ENCODE data around the gene NPHP3. TPM values are rescaled to one million over a fixed set of nuclear protein-coding genes. Genes with fewer than 3 reads are reported as not detected.
A peak's percentile ranks its signal among the peaks of the same experiment; 100 is the strongest.

The NPHP3 gene
- total and polyA plus RNA-seq, 8 donors: 3.9 to 213 (median 28.8) TPM

DNA sequence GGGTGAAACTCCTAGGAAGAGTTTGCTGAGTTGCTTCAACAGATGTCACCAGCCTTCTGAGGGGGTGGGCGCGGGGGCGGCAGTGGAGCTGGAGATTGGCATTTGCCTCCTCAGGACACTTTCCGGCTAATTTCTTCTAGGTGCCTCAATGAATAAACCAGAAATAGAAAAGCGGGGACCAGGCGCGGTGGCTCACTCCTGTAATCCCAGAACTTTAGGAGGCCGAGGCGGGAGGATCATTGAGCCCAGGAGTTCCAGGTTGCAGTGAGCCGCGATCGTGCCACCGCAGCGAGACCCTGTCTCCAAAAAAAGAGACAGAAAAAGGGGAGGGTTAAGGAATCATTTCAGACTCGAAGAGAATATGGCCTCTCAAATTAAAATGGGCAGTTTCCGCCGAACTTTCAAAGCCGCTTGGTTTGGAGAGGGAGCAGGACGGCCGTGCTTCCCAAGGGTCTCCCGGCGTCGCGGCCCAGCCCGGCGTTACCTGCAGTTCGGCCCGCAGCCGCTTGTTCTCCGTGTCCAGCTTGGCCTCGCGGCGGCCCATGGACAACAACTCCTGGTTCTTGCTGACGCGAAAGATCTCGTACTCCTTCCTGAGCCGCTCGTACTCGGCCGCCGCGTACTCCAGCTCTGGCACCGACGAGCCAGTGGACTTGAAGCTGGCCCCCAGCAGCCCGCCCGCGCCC is 587 bp downstream of the NPHP3 start:
- peak; percentile 70 to 89 for DNase-seq
- H3K36me3 ChIP-seq: peaks cover 0 to 23% (median 18%) of the 10 kb centered on the region in 4 donors
- no peaks in the 10 kb centered on the region for H3K27me3 ChIP-seq
- WGBS, 5 donors: 3 to 7% (median 3%) methylated on average over 16 to 47 of the region's 47 CpGs
- peak overlapping the region; percentile 94 to 100 (median 98) for H3K27ac ChIP-seq
- peaks cover 20 to 51% (median 34%) of the 10 kb centered on the region in 4 donors for H3K4me1 ChIP-seq
- no peak for TF ChIP-seq POLR2AphosphoS5 (IDR thresholded peaks at IDR 0.05)
- TF ChIP-seq EP300 (IDR thresholded peaks at IDR 0.05): no peak
- TF ChIP-seq, protein P1, sequence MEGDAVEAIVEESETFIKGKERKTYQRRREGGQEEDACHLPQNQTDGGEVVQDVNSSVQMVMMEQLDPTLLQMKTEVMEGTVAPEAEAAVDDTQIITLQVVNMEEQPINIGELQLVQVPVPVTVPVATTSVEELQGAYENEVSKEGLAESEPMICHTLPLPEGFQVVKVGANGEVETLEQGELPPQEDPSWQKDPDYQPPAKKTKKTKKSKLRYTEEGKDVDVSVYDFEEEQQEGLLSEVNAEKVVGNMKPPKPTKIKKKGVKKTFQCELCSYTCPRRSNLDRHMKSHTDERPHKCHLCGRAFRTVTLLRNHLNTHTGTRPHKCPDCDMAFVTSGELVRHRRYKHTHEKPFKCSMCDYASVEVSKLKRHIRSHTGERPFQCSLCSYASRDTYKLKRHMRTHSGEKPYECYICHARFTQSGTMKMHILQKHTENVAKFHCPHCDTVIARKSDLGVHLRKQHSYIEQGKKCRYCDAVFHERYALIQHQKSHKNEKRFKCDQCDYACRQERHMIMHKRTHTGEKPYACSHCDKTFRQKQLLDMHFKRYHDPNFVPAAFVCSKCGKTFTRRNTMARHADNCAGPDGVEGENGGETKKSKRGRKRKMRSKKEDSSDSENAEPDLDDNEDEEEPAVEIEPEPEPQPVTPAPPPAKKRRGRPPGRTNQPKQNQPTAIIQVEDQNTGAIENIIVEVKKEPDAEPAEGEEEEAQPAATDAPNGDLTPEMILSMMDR (IDR thresholded peaks at IDR 0.05): peak in 5 of 7 experiments; percentile 18 to 41 (median 24)
- H3K4me3 ChIP-seq: peak overlapping the region; percentile 88 to 95 (median 94)
- H3K9me3 ChIP-seq: no peaks in the 10 kb centered on the region
- intact Hi-C loops (cut with DNase I; ENCODE audit: low total_unique reads): loop anchor here (10.0 kb wide), 1 partner anchor 703 kb away; no protein-coding TSS in a partner anchor

DNA sequence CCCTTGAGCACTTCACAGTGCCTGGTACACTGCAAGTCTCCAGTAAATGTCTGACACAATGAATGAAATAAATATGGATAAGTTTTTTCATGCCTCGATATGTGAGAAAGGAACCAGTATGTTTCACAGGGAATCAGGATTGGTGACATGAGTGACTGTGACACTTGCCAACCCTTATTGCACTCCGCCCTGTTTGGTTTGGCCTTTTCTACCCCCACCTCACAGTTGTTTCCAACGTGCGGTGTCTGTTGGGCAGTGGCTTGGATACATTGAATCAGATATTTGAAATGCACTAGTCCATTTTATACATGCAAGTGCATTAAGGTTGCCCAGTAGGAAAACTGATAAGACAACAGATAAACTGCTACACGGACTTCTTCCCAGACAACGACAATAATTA is 2.0 kb downstream of the NPHP3 start:
- H3K36me3 ChIP-seq: peaks cover 0 to 37% (median 25%) of the 10 kb centered on the region in 4 donors
- intact Hi-C loops (cut with DNase I; ENCODE audit: low total_unique reads): loop anchor here (10.0 kb wide), 1 partner anchor 705 kb away; no protein-coding TSS in a partner anchor
- 31 to 49% (median 38%) methylated on average over 6 of the region's 6 CpGs for whole genome bisulfite sequencing, 5 donors
- H3K27me3 ChIP-seq: no peaks in the 10 kb centered on the region
- DNase-seq: no peak
- H3K27ac ChIP-seq: no peak overlapping the region
- peak overlapping the region; percentile 28 to 95 (median 92) for H3K4me3 ChIP-seq
- TF ChIP-seq POLR2A (IDR thresholded peaks at IDR 0.05): no peak
- TF ChIP-seq, protein P1 (IDR thresholded peaks at IDR 0.05): no peak
- no peak for TF ChIP-seq POLR2AphosphoS5 (IDR thresholded peaks at IDR 0.05)
- TF ChIP-seq EP300 (IDR thresholded peaks at IDR 0.05): no peak
- peaks cover 20 to 45% (median 34%) of the 10 kb centered on the region in 4 donors for H3K4me1 ChIP-seq
- H3K9me3 ChIP-seq: no peaks in the 10 kb centered on the region

DNA sequence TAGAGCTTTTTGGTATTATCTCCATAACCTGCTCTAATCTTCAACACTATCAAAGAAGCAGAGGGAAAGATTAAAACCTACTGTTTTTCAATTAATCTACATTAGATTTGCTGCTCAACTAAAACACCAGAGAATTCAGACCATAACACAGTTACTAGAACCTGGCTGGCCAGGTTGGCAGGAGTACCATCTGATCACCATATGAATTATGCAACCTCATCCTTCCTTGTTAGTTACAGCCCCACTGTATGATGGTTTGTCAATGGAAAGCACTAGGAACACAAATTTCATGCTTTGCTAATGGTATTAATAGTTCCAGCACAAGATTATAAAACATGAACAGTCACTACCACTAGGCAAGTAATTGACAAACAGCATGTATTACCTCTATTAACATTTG is 5.8 kb downstream of the NPHP3 start:
- Histone ChIP-seq H3K9me3 (no peaks in the 10 kb centered on the region), H3K27me3 (no peaks in the 10 kb centered on the region), H3K4me1 (peaks cover 18 to 38% (median 27%) of the 10 kb centered on the region in 4 donors), H3K36me3 (peaks cover 3 to 67% (median 45%) of the 10 kb centered on the region in 4 donors), H3K4me3 (no peak overlapping the region), H3K27ac (no peak overlapping the region)
- TF ChIP-seq, protein P1 (IDR thresholded peaks at IDR 0.05): no peak
- TF ChIP-seq EP300 (IDR thresholded peaks at IDR 0.05) (no peak), POLR2A (IDR thresholded peaks at IDR 0.05) (no peak), POLR2AphosphoS5 (IDR thresholded peaks at IDR 0.05) (no peak)
- intact Hi-C loops (cut with DNase I; ENCODE audit: low total_unique reads): no loop called here
- DNase-seq: no peak

DNA sequence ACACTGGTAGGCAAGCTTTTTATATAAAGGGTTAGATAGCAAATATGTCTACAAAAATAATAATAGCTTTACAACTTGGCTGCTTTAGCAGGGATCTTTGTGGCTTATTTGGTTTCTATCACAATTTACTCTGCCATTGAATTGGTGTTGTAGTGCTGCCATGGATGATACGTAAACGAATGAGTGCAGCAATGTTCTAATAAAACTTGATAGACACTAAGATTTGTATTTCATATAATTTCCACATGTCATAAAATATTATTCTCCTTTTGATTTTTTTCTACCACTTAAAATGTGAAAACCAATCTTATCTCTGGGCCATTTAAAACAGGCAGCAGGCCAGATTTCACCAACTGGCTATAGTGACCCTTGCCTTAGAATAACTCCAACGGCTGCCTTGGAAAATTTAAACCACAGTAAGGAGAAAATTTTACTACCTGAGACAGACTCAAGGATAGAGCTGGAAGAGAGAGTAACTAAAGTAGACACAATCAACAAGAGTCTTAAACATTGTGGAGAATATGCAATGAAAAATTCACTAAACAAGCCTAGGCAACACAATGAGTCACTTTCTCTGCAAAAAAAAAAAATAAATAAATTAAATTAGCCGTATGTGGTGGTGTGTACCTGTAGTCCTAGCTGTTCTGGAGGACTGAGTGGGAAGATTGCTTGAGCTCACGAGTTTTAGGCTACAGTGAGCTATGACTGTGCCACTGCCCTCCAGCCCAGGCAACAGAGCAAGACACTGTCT is 8.1 kb downstream of the NPHP3 start:
- TF ChIP-seq, protein P1 (IDR thresholded peaks at IDR 0.05): no peak
- TF ChIP-seq EP300 (IDR thresholded peaks at IDR 0.05): no peak
- TF ChIP-seq POLR2A (IDR thresholded peaks at IDR 0.05): no peak
- TF ChIP-seq POLR2AphosphoS5 (IDR thresholded peaks at IDR 0.05): no peak
- intact Hi-C loops (cut with DNase I; ENCODE audit: low total_unique reads): no loop called here
- no peak overlapping the region for H3K27ac ChIP-seq
- WGBS, 5 donors: 67 to 74% (median 70%) methylated on average over 5 of the region's 5 CpGs
- H3K36me3 ChIP-seq: peaks cover 17 to 87% (median 64%) of the 10 kb centered on the region in 4 donors
- peaks cover 0 to 16% (median 9%) of the 10 kb centered on the region in 4 donors for H3K4me1 ChIP-seq
- no peak overlapping the region for H3K4me3 ChIP-seq
- H3K9me3 ChIP-seq: no peaks in the 10 kb centered on the region
- DNase-seq: no peak
- H3K27me3 ChIP-seq: no peaks in the 10 kb centered on the region
